GM18508 (cell line): Measurements from ENCODE around the gene TTR.

Experiments
- ATAC-seq: cut with Tn5 transposase; IDR thresholded peaks from one replicate; pipeline ENCODE4 v1.9.1; 2021; ENCODE audit warnings: moderate number of reproducible peaks; ENCODE audit not compliant: insufficient read depth, unreplicated experiment

Gene TTR

DNA sequence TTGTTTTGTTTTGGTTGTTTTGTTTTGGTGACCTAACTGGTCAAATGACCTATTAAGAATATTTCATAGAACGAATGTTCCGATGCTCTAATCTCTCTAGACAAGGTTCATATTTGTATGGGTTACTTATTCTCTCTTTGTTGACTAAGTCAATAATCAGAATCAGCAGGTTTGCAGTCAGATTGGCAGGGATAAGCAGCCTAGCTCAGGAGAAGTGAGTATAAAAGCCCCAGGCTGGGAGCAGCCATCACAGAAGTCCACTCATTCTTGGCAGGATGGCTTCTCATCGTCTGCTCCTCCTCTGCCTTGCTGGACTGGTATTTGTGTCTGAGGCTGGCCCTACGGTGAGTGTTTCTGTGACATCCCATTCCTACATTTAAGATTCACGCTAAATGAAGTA lies at the start of gene TTR:
TSS of gene TTR (plus strand) at position 250 of the 400 bp plus-strand sequence. CDS start at position 276, 26 bp downstream.
- no peak for ATAC-seq

DNA sequence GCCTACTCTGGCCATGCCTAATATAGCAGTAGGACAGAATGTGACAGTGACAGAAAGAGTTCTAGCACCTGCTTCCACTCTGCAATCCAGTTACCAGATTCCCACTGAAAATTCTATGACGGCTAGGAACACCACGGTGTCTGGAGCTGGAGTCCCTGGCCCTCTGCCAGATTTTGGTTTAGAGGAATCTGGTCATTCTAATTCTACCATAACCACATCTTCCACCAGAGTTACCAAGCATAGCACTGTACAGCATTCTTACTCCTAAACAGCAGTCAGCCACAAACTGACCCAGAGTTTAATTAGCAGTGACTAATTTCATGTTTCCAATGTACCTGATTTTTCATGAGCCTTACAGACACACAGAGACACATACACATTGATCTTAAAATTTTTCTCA lies 45.2 kb upstream of the TTR start:
- ATAC-seq, result no peak

DNA sequence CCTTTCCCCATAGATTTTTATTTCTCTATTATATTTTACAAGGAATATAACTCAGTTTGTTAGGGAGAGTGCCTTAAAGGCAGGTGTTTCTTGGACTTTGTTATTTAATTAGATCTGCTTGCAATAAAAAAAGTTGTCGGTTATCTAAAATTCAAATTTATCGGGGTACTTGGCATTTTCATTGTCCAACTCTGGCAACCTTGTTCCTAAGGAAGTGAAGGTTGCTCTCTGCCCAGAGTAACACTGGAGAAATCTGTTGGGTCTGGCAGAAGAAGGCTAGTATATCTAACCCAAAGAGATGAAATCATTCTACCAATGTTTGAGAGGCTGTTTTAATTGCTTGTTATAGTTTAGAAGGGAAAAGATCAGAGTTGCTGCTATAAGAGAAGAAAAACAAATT lies 42.8 kb upstream of the TTR start:
- no peak for ATAC-seq

DNA sequence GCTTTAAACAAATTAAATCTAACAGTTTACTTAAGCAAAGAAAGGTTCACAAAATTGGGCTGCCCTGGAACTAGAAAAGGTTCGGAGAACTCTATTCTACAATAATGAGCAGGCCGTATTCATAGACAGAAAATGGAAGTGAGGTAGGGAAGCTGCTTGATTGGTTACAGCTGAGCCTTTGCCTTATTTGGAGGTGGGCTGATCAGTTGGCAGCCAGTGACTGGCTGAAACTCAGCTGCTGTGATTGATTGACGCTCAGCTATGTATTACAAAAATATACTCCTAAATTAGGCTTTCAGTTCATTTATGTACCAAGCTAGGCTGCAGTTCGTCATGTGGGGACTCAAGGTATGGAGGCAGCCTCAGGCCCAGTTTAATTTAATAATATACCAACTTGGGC lies 42.3 kb upstream of the TTR start:
- no peak for ATAC-seq

DNA sequence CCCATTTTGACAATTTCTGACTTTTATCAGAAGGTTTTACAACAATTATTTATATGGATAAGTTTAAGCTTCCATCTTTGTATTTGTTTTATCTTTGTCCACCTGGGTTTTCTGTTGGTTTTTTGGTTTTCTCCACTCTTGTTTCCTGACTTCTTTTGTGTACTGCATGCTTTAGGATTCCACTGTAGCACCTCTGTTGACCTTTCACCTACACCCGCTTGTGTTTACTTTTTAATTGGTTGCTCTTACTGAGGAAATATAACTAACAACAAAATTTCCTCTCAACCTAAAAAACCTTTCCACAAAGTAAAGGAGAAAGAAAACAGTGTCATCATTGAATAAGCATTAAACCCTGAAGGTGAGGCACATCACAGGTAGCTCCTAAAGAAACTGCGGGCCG lies 39.8 kb upstream of the TTR start:
- ATAC-seq, result no peak

DNA sequence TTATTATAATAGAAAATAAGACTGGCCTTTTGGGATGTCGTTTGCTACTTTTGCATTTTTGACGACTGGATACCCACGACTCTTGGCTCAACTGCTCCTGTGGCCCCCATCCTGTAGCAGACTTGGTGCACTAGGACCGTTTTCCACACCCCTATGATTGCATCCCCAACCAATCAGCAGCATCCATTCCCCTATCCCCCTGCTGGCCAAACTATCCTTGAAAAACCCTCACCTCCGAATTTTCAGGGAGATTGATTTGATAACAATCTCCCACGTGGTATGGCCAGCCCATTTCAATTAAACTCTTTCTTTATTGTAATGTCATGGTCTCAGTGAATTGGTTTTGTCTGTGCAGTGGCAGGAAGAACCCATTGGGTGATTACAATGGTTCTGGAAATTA lies 37.9 kb upstream of the TTR start:
- no peak for ATAC-seq

DNA sequence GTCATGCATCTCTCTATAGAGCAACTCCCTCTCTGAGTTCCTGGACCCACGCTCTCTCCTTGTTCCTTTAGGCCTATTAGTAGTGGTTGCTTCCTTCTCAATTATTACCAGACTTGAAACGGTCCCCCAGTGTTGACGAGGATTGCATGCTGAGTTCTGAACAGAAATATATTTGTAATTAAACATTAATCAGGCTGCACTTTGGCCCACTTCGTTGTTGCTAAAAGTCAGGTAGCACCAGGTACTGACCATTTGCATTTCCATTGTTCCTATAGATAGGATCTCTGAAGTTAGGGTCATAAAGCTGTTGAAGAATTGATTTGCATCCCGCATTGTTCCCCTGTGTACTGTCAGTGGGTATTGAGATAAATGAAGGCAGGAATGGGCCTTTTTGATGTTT lies 36.9 kb upstream of the TTR start:
- ATAC-seq, result no peak

DNA sequence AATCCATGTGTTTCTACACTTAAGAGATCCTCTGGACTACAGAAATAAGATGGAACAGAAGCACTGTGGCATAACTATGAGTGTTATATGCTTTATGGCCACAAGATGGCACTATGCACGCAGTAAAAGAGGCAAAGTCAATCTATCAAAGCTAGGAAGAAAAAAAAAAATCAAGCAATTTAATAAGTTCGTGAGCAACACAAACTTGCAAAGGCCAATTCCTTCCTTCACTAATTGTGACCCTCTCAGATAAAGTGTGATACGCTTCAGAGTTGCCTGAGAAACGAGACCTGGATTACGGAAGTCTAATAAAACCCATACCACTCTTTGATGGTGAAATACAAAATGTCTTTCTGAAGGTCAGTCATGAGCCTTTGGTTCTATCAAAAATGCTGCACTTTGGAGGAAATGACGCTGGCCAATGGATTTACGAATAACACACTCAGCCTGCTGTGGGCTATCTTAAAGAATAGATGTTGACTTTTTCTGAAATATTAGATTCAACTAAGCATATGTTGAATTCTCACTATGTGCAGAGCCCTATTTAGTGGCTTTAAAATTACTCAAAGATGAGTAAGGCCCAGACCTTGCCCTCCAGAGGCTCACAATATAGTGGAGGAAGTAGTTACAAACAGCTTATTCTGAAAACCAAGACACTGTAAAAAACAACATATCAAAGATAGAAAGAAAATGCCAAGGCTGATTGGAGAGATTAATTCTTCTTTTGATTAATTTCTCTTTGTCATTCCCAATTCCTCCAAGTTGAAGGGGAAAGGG lies 35.5 kb upstream of the TTR start:
- ATAC-seq, result peak; percentile 55

DNA sequence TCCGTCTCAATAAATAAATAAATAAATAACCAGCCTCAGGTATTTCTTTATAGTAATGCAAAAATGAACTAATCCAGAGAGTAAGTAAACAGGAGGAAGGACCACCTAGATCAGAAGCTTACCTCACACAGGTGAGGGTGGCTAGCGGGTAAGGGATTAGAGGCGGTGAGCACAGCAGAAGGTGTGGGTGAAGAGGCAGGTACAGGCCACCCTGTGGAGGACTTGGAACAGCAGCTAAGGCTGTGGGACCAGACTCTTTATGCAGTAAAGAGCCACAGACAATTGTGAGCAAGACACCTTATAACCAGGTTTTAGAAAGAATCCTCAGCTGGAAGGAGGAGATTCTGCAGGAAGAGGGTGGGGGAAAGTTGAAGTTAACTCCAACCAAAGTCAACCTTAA lies 34.2 kb upstream of the TTR start:
- ATAC-seq, result no peak

DNA sequence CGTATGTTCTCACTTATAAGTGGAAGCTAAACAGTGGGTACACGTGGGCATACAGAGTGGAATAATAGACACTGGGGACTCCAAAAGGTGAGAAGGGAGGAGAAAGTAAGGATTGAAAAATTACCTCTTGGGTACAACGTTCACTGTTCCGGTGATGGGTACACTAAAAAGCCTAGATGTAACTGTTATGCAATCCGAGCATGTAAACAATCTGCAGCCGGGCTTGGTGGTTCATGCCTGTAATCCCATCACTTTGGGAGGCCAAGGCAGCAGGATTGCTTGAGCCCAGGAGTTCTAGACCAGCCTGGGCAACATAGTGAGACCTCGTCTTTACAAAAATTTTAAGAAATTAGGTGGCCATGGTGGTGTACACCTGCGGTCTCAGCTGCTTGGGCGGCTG lies 33.1 kb upstream of the TTR start:
- no peak for ATAC-seq

DNA sequence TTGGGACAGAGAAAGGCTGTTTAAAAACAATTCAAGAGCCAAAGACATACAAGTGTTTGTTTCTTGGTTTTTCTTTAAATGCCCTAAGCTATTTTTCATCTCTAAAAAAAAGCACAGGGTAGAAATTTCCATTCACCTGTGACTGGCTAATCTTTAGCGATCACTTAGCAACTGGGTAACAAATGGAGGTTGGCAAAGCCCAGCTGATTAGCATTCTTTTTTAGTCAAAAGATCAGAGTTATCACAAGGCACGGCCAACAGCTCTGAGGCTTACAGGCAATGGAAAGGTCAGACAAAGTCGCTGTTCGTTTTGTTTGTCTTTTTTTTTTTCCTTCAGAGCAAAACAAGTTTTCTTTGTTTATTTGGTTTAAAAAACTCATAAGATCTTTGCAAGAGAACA lies 29.0 kb upstream of the TTR start:
- ATAC-seq, result no peak

DNA sequence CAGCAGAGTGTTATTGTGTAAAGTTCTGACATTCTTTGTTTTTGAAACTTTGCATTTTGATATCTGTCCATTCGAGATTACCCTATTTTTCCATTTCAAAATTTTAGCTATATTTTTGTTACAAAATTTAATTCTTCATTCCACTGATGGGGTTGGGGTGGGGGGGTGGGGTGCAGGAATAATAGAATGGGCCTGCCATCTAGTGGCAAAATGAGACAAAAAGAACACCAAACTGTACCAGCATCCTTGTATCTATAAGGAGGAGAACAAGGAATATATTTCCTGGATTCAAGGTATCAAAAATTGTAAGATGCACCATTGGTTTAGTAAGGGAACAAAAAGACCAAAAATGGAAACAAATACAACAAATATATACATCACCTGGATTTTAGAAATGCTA lies 27.9 kb upstream of the TTR start:
- no peak for ATAC-seq

DNA sequence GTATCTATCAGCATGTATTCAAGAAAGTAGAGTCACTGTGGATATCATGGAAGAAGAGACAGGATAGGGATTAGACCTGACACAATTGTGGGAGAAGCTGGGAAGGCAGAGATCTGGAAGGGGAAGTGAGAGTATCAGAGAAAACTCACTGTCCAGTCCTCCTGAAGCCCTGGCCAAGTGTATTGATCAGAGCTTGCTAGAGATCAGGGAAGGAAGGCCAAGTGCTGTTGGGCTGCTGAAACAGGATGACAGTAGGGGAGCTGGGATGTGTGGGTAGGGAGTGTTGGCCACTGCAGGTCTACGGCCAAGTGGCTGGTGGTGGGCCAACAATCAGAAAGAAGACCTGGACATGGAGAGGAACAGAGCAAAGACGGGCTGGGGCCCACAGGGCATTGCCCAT lies 26.3 kb upstream of the TTR start:
- no peak for ATAC-seq

DNA sequence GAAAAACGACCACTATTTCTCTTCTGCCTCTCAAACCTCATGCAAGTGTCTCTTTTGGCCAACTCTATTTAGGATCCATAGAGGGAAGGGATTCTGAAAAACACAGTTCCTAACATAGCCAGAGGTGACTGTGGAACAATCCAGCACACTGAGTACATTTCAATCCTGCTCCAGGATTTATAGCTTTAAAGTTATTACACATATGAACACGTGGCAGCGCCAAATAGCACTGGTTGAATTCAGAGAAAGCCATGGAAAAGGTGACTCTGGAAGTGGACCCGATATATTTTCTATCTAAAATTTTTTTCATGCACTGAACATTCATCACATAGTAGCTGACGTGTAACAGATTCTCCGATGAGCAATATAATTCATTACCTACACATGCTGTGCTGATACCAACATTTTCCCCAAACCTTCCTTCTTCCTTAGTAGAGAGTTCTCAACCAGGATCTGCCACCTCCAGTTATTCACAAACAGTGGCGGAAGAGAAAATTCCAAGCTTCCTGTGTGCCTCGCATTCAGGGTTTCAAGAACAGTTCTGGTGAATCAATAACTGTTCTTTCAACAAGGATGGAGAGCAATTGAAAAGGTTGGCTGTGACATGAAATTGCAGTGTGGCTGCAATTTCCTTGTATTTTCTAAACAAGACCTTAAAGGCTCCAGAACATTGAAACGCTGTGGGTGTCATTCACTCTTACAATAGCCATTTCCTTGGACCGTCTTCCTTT lies 25.7 kb upstream of the TTR start:
- ATAC-seq, result no peak

DNA sequence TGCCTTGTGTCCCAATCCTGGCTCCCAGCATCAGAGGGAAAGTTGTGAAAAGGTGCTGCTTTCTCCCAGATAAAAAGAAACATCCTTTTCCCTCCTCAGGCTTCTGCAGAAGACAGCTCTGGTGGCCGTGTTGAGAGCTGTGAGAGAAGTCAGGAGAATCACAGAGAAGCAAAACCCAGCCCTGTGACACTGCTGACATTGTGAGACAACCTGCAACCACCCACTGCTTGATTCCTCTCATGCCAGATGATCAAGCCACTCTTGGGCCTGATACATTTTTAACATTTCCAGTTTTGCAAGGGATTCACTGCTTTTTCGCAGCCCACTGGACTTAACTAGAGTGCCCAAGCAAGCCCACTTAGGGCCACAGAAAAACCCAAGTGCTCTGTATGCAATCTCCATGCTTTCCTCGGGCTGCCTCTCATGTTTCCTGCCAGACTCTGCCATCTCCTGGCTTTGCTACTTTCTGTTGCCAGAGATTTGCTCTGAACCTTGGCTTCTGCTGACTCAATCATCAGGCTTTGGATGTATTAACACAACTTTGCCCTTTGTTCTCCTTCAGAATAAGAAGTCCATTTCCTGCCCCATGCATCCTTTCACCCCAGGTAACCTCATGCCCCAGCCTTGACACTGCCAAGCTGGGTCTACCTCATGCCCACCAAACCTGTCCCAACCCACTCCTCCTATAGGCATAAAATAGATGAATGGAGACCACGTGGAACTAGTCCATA lies 24.9 kb upstream of the TTR start:
- no peak for ATAC-seq

DNA sequence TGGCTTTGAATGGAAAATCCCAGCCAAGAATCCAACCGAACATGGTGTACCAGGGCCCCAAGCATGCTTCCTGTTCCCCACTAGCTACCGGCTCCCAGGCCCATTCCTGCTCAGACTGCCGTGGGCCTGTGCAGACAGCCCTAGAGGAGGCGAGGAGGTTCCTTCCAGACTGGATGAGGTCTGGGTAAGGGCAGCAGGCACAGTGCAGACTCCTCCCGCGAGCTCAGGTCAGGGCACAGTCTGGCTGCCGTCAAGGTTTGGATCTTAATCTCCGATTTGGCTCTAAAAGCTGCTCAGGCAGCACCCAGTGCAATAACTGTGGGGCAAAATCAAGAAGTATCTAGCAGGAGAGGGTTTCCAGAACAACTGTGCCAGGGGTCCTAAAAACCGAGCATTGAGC lies 19.3 kb upstream of the TTR start:
- no peak for ATAC-seq

DNA sequence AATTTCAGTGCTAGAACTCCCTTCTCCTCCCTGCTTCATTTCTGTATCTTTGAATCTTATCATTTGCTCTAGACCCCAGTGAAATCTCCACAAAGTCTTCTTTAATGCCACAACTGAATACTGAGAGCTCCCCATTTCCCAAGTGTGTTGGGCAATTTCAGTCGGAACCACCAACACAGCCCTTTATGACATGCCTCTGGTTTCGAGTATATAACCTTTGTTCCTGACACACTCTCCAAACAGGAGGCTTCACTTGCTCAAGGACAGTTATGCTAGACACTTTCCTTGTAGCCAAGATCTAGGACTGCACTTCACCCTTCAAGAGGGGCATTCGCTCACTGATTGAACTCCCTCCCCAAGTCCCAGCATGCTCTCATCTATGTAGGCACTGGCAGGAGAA lies 18.6 kb upstream of the TTR start:
- ATAC-seq, result no peak

DNA sequence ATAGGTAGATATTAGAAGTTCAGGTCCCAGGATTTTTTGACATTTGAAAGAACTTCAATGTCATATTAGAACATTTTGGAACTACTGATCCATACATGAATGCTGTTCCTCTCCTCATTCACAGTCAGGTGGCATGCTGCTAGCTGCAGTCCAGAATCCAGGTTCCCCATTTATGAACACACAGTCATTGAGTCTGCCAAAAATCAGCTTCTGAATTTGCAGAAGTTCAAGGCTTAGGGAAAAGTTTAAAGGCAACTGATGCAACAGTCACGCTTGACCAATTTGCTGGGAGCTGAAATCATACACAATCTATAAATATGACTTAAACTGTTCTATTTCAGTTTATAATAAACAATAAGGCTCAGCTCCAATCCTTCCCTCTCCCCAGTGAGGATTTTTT lies 17.3 kb upstream of the TTR start:
- no peak for ATAC-seq

DNA sequence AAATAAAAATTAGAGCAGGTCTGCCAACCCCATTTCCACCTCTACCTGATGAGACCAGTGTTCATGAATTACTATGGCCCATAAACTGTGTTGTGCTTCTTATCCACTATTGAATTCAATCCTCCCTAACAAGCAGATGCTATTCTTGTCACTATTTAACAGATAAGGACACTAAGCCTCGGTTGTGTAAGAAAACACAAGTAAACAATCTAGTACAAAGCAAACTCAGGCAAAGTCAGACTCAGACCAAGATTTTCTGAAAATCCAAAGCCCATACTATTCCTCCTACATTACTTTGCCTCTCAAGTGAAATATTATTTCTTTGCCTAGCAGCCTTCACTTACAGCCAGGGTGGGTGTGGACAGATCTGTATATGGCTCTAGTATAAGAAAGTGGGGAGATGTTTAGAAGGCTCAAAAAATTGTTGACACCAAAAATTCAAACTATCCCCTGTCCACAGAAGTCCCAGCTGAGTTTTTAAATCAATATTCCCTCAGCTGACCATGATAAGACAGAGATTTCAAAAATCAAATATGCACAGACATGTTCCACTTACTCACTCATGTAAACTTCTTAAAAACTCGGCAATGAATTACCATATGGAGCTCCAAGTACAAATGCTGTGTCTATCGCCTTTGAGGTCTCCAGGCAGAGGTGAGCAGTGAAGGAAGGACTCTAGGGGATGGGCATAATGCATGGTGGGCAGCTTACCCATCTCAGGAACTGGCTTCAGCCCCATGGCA lies 16.0 kb upstream of the TTR start:
- ATAC-seq, result no peak

DNA sequence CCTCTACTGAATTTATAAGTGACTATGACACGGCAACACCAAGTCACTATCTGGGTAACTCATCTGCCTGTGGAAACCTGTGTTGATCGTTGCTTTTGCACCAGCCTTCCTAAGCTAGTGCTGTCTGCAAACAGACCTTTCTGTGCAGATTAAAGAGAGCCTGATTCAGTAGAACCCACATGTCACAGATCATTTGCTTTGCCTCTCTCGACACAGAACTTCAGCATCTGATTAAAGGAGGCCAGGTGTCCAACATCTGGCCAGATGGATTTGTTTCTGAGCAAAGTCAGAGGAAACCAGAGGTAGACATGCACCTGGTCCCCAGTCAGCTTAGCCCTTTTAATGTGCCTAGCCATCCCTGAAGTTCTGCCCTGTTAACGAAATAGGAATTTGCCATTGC lies 15.0 kb upstream of the TTR start:
- no peak for ATAC-seq

DNA sequence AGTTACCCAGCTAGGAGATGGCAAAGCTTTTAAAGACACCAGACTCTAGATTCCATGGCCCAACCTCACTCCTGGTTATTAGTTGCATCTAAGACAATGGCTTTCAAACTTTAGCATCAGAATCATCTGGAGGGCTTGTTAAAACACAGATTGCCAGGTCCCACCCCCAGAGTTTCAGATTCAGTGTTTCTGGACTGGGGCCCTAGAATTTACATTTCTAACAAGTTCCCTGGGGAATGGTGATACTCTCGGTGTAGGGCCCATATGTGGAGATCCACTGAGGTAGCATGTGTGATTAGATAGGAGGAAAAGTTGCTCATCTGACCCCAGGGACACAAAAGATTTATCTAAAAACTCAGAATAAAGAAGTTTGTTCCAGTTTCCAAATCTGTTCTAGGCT lies 14.5 kb upstream of the TTR start:
- no peak for ATAC-seq
